ENCODE measurements around the gene DPP9. TPM values are rescaled to one million over a fixed set of nuclear protein-coding genes. Genes with fewer than 3 reads are reported as not detected.

DPP9 gene
- total and polyA plus RNA-seq, 2 of the 13 experiments (the other 11 are each of a cell fraction or from before 2014, with no cell fraction given) = 8.4 to 25.8 TPM

- TF ChIP-seq STAG1 (CRISPR knock-in tag; IDR thresholded peaks at IDR 0.05) (0 out of 2 replicates have a peak, but pooled peaks have one; percentile 5), NFKB2 (CRISPR knock-in tag; IDR thresholded peaks at IDR 0.05; ENCODE audit: borderline replicate concordance) (peak; percentile 72; the same call in 1 of the 2 replicates), RCOR2 (CRISPR knock-in tag; IDR thresholded peaks at IDR 0.05) (peak; percentile 62; the same call in 1 of the 2 replicates), ZNF710 (CRISPR knock-in tag; IDR thresholded peaks at IDR 0.05; ENCODE audit: borderline replicate concordance) (peak; percentile 70; the same call in 1 of the 2 replicates), KAT8 (CRISPR knock-in tag; IDR thresholded peaks at IDR 0.05) (peak; percentile 61), ZNF543 (CRISPR knock-in tag; IDR thresholded peaks at IDR 0.05) (peak; percentile 64; the same call in 1 of the 2 replicates), HNF1B (CRISPR knock-in tag; IDR thresholded peaks at IDR 0.05) (peak; percentile 99), POLR2G (IDR thresholded peaks at IDR 0.05; ENCODE audit: low read depth, low read length) (peak; percentile 69; the same call in 1 of the 2 replicates), ZBTB21 (CRISPR knock-in tag; IDR thresholded peaks at IDR 0.05) (no peak), HNF4G (IDR thresholded peaks at IDR 0.05; ENCODE audit: borderline replicate concordance, low read depth, low read length) (peak; percentile 29; the same call in 1 of the 2 replicates), HNF4G (CRISPR knock-in tag; IDR thresholded peaks at IDR 0.05; ENCODE audit: borderline replicate concordance, low read depth) (no peak), ZNF567 (CRISPR knock-in tag; IDR thresholded peaks at IDR 0.05; ENCODE audit: borderline replicate concordance) (no peak), ZNF629 (CRISPR knock-in tag; conservative IDR thresholded peaks at IDR 0.05) (no peak)
- TF ChIP-seq, protein P1, sequence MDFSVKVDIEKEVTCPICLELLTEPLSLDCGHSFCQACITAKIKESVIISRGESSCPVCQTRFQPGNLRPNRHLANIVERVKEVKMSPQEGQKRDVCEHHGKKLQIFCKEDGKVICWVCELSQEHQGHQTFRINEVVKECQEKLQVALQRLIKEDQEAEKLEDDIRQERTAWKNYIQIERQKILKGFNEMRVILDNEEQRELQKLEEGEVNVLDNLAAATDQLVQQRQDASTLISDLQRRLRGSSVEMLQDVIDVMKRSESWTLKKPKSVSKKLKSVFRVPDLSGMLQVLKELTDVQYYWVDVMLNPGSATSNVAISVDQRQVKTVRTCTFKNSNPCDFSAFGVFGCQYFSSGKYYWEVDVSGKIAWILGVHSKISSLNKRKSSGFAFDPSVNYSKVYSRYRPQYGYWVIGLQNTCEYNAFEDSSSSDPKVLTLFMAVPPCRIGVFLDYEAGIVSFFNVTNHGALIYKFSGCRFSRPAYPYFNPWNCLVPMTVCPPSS (IDR thresholded peaks at IDR 0.05) = no peak
- TF ChIP-seq, protein P2, sequence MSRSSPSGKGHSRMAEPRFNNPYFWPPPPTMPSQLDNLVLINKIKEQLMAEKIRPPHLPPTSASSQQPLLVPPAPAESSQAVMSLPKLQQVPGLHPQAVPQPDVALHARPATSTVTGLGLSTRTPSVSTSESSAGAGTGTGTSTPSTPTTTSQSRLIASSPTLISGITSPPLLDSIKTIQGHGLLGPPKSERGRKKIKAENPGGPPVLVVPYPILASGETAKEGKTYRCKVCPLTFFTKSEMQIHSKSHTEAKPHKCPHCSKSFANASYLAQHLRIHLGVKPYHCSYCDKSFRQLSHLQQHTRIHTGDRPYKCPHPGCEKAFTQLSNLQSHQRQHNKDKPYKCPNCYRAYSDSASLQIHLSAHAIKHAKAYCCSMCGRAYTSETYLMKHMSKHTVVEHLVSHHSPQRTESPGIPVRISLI (CRISPR knock-in tag; IDR thresholded peaks at IDR 0.05; ENCODE audit: borderline replicate concordance) = peak; percentile 67; the same call in 1 of the 2 replicates
- TF ChIP-seq, protein P3, sequence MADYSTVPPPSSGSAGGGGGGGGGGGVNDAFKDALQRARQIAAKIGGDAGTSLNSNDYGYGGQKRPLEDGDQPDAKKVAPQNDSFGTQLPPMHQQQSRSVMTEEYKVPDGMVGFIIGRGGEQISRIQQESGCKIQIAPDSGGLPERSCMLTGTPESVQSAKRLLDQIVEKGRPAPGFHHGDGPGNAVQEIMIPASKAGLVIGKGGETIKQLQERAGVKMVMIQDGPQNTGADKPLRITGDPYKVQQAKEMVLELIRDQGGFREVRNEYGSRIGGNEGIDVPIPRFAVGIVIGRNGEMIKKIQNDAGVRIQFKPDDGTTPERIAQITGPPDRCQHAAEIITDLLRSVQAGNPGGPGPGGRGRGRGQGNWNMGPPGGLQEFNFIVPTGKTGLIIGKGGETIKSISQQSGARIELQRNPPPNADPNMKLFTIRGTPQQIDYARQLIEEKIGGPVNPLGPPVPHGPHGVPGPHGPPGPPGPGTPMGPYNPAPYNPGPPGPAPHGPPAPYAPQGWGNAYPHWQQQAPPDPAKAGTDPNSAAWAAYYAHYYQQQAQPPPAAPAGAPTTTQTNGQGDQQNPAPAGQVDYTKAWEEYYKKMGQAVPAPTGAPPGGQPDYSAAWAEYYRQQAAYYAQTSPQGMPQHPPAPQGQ (CRISPR knock-in tag; IDR thresholded peaks at IDR 0.05; ENCODE audit: borderline replicate concordance) = peak; percentile 69; the same call in 1 of the 2 replicates
- TF ChIP-seq, protein P4, sequence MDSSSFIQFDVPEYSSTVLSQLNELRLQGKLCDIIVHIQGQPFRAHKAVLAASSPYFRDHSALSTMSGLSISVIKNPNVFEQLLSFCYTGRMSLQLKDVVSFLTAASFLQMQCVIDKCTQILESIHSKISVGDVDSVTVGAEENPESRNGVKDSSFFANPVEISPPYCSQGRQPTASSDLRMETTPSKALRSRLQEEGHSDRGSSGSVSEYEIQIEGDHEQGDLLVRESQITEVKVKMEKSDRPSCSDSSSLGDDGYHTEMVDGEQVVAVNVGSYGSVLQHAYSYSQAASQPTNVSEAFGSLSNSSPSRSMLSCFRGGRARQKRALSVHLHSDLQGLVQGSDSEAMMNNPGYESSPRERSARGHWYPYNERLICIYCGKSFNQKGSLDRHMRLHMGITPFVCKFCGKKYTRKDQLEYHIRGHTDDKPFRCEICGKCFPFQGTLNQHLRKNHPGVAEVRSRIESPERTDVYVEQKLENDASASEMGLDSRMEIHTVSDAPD (CRISPR knock-in tag; IDR thresholded peaks at IDR 0.05) = 0 out of 2 replicates have a peak, but pooled peaks have one; percentile 71
Measured at GRCh38 chr19:4705413-4706131, 18.1 kb downstream of the DPP9 start (continued).
